Endothelial cell of umbilical vein (primary cell): ENCODE results near the gene ATP6V1G1. TPM values are rescaled to one million over a fixed set of nuclear protein-coding genes. Genes with fewer than 3 reads are reported as not detected.

Source experiments
- BruUV-seq: library from RNA; stranded (reverse); fragments of 400-500 nt; replicated peaks from 2 replicates; lab custom pipeline; 2021; lab: Mats Ljungman, UMichigan
- CTCF ChIA-PET: fragments of 300-600, 350-600 bp; sonication (Branson Sonifier 250); formaldehyde crosslinking; loops from one replicate; lab custom pipeline; 2021; ENCODE audit warnings: antibody characterized with exemption, inconsistent platforms; lab: Charles Lee
- POLR2A ChIA-PET: fragments of 300-600, 350-600 bp; sonication (Branson Sonifier 250); formaldehyde crosslinking; loops from one replicate; lab custom pipeline; 2021; ENCODE audit warnings: antibody characterized with exemption, inconsistent platforms; lab: Charles Lee
- DNase-seq: peaks from one replicate; pipeline ENCODE4 v3.0.0-alpha.2; 2011; ENCODE audit warnings: low read depth, low spot score
- FAIRE-seq: peaks from 2 replicates; lab custom pipeline; 2011; peaks lifted over from hg19 to GRCh38; lab: Jason Lieb, UNC
- H2AFZ ChIP-seq: 2 replicates; pipeline ENCODE4 v1.6.0; 2012; ENCODE audit warnings: low read depth, low read length, control low read depth, inconsistent platforms
- H3K27ac ChIP-seq: 2 replicates; pipeline ENCODE4 v1.5.1; 2011; ENCODE audit warnings: low read depth, mild to moderate bottlenecking, control low read depth, low read length, moderate library complexity; ENCODE audit not compliant: insufficient read depth
- H3K27me3 ChIP-seq, 2 experiments: 2 replicates each; pipeline versions ENCODE4 v1.6.0 to v1.6.1; 2011; ENCODE audit warnings: low read length in 2 of 2, mixed read lengths in 1 of 2; ENCODE audit not compliant: control insufficient read depth in 2 of 2, insufficient read depth in 2 of 2
- H3K36me3 ChIP-seq, 2 experiments: 2 replicates in 1 of 2; 3 replicates in 1 of 2; pipeline ENCODE4 v1.5.1; 2011; ENCODE audit warnings: low read length in 2 of 2, mild to moderate bottlenecking in 1 of 2, moderate library complexity in 1 of 2; ENCODE audit not compliant: control insufficient read depth in 2 of 2, insufficient read depth in 2 of 2; ENCODE audit errors: extremely low read depth in 1 of 2
- H3K4me1 ChIP-seq: 3 replicates; pipeline ENCODE4 v1.5.1; 2011; ENCODE audit warnings: mild to moderate bottlenecking, low read length; ENCODE audit not compliant: control insufficient read depth, insufficient read depth; ENCODE audit errors: extremely low read depth
- H3K4me2 ChIP-seq: 2 replicates; pipeline ENCODE4 v1.6.1; 2011; ENCODE audit warnings: low read length, control low read depth, mixed read lengths; ENCODE audit not compliant: insufficient read depth
- H3K4me3 ChIP-seq, 3 experiments: fragments of 200-600 bp in 1 of 3; sonication (generic), shearing (Covaris generic) in 1 of 3; replicated peaks in 1 of 3; 2 replicates each; pipeline ENCODE4 v1.5.1; 2011 to 2016; ENCODE audit warnings: control low read depth in 3 of 3, low read length in 3 of 3, mild to moderate bottlenecking in 2 of 3, inconsistent platforms in 1 of 3, low read depth in 1 of 3, moderate library complexity in 1 of 3; ENCODE audit not compliant: insufficient read depth in 1 of 3
- H3K79me2 ChIP-seq: 2 replicates; pipeline ENCODE4 v1.6.0; 2012; ENCODE audit warnings: low read length, inconsistent platforms; ENCODE audit not compliant: control insufficient read depth, insufficient read depth
- H3K9ac ChIP-seq: replicated peaks from 2 replicates; pipeline ENCODE3; 2011; ENCODE audit warnings: low read length, control low read depth; ENCODE audit not compliant: insufficient read depth; ENCODE audit errors: extremely low read depth
- H3K9me1 ChIP-seq: replicated peaks from 3 replicates; pipeline ENCODE4 v1.6.0; 2011; ENCODE audit warnings: mild to moderate bottlenecking, low read length; ENCODE audit not compliant: control insufficient read depth, insufficient read depth; ENCODE audit errors: extremely low read depth
- H3K9me3 ChIP-seq: replicated peaks from 2 replicates; pipeline ENCODE4 v1.5.1; 2012; ENCODE audit warnings: low read length, inconsistent platforms; ENCODE audit not compliant: control insufficient read depth, insufficient read depth
- H4K20me1 ChIP-seq: replicated peaks from 2 replicates; pipeline ENCODE3; 2011; ENCODE audit warnings: mild to moderate bottlenecking, low read length; ENCODE audit not compliant: control insufficient read depth, insufficient read depth; ENCODE audit errors: extremely low read depth
- EZH2 ChIP-seq: IDR thresholded peaks from 2 replicates; pipeline ENCODE4 v1.6.1; 2012; ENCODE audit warnings: borderline replicate concordance, low read depth, mild to moderate bottlenecking, moderate library complexity, low read length, inconsistent platforms; ENCODE audit not compliant: severe bottlenecking
- FOS ChIP-seq: IDR thresholded peaks from 2 replicates; pipeline ENCODE4 v1.6.1; 2011; ENCODE audit warnings: mild to moderate bottlenecking, low read length, moderate library complexity, borderline replicate concordance; ENCODE audit not compliant: insufficient read depth
- GATA2 ChIP-seq: IDR thresholded peaks from 2 replicates; pipeline ENCODE4 v1.7.0; 2011; ENCODE audit warnings: low read depth, mild to moderate bottlenecking, moderate library complexity, mixed read lengths, low read length; ENCODE audit not compliant: insufficient read length, insufficient read depth
- JUN ChIP-seq: IDR thresholded peaks from 2 replicates; pipeline ENCODE4 v1.6.1; 2011; ENCODE audit warnings: borderline replicate concordance, low read depth; ENCODE audit not compliant: insufficient read length, insufficient read depth
- MYC ChIP-seq: IDR thresholded peaks from one replicate; pipeline ENCODE4 v1.6.1; 2011; ENCODE audit warnings: mild to moderate bottlenecking, low read depth, low read length
- POLR2A ChIP-seq: IDR thresholded peaks from 2 replicates; pipeline ENCODE4 v1.6.1; 2012; ENCODE audit warnings: low read depth, mild to moderate bottlenecking, control low read depth, low read length
- POLR2AphosphoS5 ChIP-seq: IDR thresholded peaks from 2 replicates; pipeline ENCODE4 v1.6.1; 2012; ENCODE audit warnings: low read depth, mild to moderate bottlenecking, control low read depth, low read length, moderate library complexity; ENCODE audit not compliant: insufficient read depth
- dilution Hi-C: fragments of 300-500 bp; cut with MboI; formaldehyde crosslinking; loops from one replicate; pipeline ENCODE4 v1.15.0; 2019; ENCODE audit warnings: low sequenced_read_pairs; ENCODE audit not compliant: extremely low pct_ligation_motif_present
- intact Hi-C: fragments of 100-400 bp; cut with micrococcal nuclease; formaldehyde crosslinking; loops from one replicate; pipeline ENCODE4 v1.10.0; 2022
- polyA plus RNA-seq, 4 experiments: library from polyadenylated mRNA; depleted of rRNA in 3 of 4; stranded (reverse) in 3 of 4; unstranded in 1 of 4; fragments of >200 nt; gene quantifications; 2 replicates each; pipeline versions ENCODE4 v1.2.1 to v1.2.3, GENCODE V29; 2011 to 2012; ENCODE audit warnings: missing spikeins in 1 of 4
- total RNA-seq: library from RNA; stranded (reverse); gene quantifications from 2 replicates; pipeline ENCODE4 v1.2.3, GENCODE V29; 2021
- TF ChIP-seq, protein P1 (sequence below): IDR thresholded peaks from 2 replicates; pipeline ENCODE4 v1.6.1; 2011; ENCODE audit not compliant: insufficient read depth, insufficient read length
- TF ChIP-seq, protein P2 (sequence below), 2 donors: IDR thresholded peaks; 1 replicate in 1 of 2; 2 replicates in 1 of 2; pipeline ENCODE4 v1.5.1; 2011; ENCODE audit warnings: low read length in 2 of 2, mild to moderate bottlenecking in 2 of 2, moderate library complexity in 2 of 2, control low read depth in 1 of 2, inconsistent platforms in 1 of 2, low read depth in 1 of 2; ENCODE audit not compliant: insufficient read depth in 1 of 2; ENCODE audit errors: extremely low read depth in 1 of 2

Gene ATP6V1G1
- total and polyA plus RNA-seq, 2 donors (not counting 3 experiments of a cell fraction or from before 2014, with no cell fraction given), result 78.9 to 96.9 TPM

DNA sequence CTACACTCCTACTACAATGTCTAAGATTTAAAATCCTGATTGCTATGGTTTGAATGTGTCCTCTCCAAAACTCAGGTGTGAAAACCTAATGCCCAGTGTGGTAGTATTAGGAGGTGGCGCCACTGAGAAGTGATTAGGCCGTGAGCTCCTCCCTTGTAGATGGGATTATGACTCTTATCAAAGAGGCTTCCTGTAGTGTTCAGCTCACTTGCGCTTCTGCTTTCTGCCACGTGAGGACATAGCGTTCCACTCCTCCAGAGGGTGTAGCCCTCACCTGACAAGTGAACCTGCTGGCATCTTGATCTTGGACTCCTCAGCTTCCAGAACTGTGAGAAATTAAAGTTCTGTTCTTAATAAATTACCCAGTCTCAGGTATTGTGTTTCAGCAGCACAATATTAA is 49.3 kb upstream of the ATP6V1G1 start:
- POLR2A ChIA-PET, result no interaction called here
- DNase-seq, result no peak
- no peaks in the 10 kb centered on the region for H3K9me3 ChIP-seq

More for the DNA sequence above, 49.3 kb upstream of the ATP6V1G1 start:
- no peaks in the 10 kb centered on the region for H3K9me1 ChIP-seq
- CTCF ChIA-PET, result interaction anchor here (0.5 to 2.7 kb wide), 11 partner anchors 9 to 115 kb away, joined by 3 to 13 read pairs (median 4); partner anchors contain the start of gene ATP6V1G1
- H3K9ac ChIP-seq, result no peak overlapping the region
- no peak overlapping the region for H3K4me2 ChIP-seq
- no peak overlapping the region for H3K4me3 ChIP-seq
- BruUV-seq, result no TSS peak
- H4K20me1 ChIP-seq, result no peaks in the 10 kb centered on the region
- no peaks in the 10 kb centered on the region for H3K36me3 ChIP-seq
- TF ChIP-seq FOS (no peak), POLR2A (no peak), MYC (no peak), JUN (no peak), EZH2 (no peak), GATA2 (no peak), POLR2AphosphoS5 (no peak)
- TF ChIP-seq, protein P1, sequence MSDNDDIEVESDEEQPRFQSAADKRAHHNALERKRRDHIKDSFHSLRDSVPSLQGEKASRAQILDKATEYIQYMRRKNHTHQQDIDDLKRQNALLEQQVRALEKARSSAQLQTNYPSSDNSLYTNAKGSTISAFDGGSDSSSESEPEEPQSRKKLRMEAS, result no peak
- TF ChIP-seq, protein P2, sequence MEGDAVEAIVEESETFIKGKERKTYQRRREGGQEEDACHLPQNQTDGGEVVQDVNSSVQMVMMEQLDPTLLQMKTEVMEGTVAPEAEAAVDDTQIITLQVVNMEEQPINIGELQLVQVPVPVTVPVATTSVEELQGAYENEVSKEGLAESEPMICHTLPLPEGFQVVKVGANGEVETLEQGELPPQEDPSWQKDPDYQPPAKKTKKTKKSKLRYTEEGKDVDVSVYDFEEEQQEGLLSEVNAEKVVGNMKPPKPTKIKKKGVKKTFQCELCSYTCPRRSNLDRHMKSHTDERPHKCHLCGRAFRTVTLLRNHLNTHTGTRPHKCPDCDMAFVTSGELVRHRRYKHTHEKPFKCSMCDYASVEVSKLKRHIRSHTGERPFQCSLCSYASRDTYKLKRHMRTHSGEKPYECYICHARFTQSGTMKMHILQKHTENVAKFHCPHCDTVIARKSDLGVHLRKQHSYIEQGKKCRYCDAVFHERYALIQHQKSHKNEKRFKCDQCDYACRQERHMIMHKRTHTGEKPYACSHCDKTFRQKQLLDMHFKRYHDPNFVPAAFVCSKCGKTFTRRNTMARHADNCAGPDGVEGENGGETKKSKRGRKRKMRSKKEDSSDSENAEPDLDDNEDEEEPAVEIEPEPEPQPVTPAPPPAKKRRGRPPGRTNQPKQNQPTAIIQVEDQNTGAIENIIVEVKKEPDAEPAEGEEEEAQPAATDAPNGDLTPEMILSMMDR (IDR thresholded peaks at IDR 0.05; ENCODE audit: extremely low read depth in 1 of 2, insufficient read depth in 1 of 2, low read depth in 1 of 2, low read length in 2 of 2), result no peak
- dilution Hi-C loops (no loop called here), intact Hi-C loops (no loop called here)
- H3K79me2 ChIP-seq, result no peaks in the 10 kb centered on the region
- no peak for FAIRE-seq
- no peaks in the 10 kb centered on the region for H3K4me1 ChIP-seq
- peaks cover 2 to 4% of the 10 kb centered on the region in 2 experiments for H3K27me3 ChIP-seq
- no peak overlapping the region for H2AFZ ChIP-seq
- no peak overlapping the region for H3K27ac ChIP-seq
